ENCODE data around the gene ITGB1. TPM values are rescaled to one million over a fixed set of nuclear protein-coding genes. Genes with fewer than 3 reads are reported as not detected.
"Not testable (repeated sequence)": the region's sequence is repeated elsewhere in the genome, so short reads cannot be mapped to it uniquely, and the experiment has no call there.

Gene ITGB1
- total RNA-seq, 2 donors from 2014 or later = 392 to 428 TPM

DNA sequence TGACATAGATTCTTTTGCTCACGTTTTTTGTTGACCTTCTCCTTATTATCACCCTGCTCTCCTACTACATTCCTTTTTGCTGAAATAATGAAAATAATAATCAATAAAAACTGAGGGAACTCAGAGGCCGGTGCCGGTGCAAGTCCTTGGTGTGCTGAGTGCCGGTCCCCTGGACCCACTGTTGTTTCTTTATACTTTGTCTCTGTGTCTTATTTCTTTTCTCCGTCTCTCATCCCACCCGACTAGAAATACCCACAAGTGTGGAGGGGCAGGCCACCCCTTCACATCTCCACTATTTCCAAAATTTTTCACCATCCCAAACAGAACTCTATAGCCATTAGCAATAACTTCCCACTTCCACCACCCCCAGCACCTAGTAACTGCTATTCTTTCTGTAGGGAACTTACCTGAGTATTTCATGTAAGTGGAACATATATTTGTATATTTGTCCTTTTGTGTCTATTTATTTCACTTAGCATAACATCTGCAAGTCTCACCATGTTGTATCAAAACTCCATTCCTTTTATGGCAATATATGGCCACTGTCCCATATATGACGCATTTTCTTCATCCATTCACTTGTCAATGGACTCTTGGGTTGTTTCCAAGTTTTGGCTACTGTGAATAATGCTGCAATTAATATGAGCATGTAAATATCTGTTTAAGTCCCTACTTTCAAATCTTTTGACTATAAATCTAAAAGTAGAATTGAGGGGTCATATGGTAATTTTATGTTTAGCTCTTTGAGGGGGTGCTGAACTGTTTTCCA lies 62.6 kb downstream of the ITGB1 start:
- Mint-ChIP-seq H3K27ac (peak overlapping the region; percentile 77), H3K36me3 (ENCODE audit: low read depth) (peaks cover 10% of the 10 kb centered on the region), H3K4me1 (peaks cover 17% of the 10 kb centered on the region), H3K4me3 (peak overlapping the region; percentile 2)
- H3K27me3 Mint-ChIP-seq; ATAC-seq; H3K9me3 ChIP-seq (ENCODE audit: control insufficient read depth, low read length, poor library complexity, severe bottlenecking); DNase-seq: not testable (repeated sequence)

DNA sequence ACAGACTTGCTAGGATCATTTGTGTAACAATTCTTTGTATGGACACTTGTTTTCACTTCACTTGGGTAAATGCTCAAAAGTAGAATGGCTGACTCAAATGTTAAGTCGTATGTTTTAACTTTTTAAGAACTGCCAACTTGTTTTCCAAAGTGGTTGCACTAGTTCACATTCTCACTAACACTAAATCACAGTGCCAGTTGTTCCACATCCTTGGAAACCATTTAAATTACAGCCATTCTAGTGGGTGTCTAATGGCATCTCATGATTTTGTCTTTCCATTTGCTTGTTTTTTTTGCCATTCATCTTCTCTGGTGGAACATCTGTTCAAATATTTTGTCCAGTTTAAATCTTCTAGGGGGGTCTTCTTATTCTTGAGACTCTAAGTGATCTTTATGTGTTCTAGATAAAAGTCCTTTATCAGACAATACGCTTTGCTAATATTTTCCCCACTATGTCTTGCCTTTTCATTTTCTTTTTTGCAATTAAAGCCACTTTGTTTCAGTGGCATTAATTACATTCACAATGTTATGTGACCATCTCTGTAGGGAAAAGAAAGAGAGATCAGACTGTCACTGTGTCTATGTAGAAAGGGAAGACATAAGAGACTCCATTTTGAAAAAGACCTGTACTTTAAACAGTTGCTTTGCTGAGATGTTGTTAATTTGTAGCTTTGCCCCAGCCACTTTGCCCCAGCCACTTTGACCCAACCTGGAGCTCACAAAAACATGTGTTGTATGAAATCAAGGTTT lies 63.9 kb downstream of the ITGB1 start:
- peaks cover 24% of the 10 kb centered on the region for H3K4me1 Mint-ChIP-seq
- DNase-seq = no peak
- H3K9me3 ChIP-seq (ENCODE audit: control insufficient read depth, low read length, poor library complexity, severe bottlenecking) = no peaks in the 10 kb centered on the region
- H3K27me3 Mint-ChIP-seq = no peaks in the 10 kb centered on the region
- H3K4me3 Mint-ChIP-seq = peak overlapping the region; percentile 12
- peak overlapping the region; percentile 66 for H3K27ac Mint-ChIP-seq
- peaks cover 10% of the 10 kb centered on the region for H3K36me3 Mint-ChIP-seq (ENCODE audit: low read depth)
- no peak for ATAC-seq

DNA sequence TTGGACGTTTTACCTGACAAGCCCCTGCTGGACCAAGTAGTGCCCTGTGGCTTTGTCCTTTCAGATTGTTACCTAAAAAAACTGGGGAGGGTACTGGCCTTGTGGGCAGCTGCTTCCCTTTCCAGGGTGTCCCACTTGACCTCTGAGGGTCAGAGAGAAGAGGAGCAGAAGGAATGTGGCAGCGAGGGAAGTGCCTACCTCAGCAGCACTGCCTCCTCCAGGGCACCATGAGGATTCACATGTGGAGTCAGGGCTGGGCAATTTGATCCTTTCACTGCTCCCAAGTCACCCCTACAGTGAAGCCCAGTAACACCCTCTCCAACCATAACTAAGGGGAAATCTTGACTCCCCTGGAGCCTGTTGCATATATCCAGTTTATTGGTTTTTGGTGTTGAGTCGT lies 64.6 kb downstream of the ITGB1 start:
- no peaks in the 10 kb centered on the region for H3K9me3 ChIP-seq (ENCODE audit: control insufficient read depth, low read length, poor library complexity, severe bottlenecking)
- DNase-seq (no peak), ATAC-seq (no peak)
- Mint-ChIP-seq H3K4me3 (no peak overlapping the region), H3K4me1 (peaks cover 24% of the 10 kb centered on the region), H3K27ac (peak overlapping the region; percentile 66), H3K36me3 (ENCODE audit: low read depth) (peaks cover 10% of the 10 kb centered on the region), H3K27me3 (no peaks in the 10 kb centered on the region)

GRCh38 chr10:32891261-32891660 lies 66.8 kb downstream of the ITGB1 start:
- Mint-ChIP-seq H3K4me3 (no peak overlapping the region), H3K4me1 (peaks cover 20% of the 10 kb centered on the region), H3K36me3 (ENCODE audit: low read depth) (peaks cover 3% of the 10 kb centered on the region), H3K27me3 (no peaks in the 10 kb centered on the region), H3K27ac (peak overlapping the region; percentile 54)
- DNase-seq (no peak), ATAC-seq (peak; percentile 16)
- no peaks in the 10 kb centered on the region for H3K9me3 ChIP-seq (ENCODE audit: control insufficient read depth, low read length, poor library complexity, severe bottlenecking)

DNA sequence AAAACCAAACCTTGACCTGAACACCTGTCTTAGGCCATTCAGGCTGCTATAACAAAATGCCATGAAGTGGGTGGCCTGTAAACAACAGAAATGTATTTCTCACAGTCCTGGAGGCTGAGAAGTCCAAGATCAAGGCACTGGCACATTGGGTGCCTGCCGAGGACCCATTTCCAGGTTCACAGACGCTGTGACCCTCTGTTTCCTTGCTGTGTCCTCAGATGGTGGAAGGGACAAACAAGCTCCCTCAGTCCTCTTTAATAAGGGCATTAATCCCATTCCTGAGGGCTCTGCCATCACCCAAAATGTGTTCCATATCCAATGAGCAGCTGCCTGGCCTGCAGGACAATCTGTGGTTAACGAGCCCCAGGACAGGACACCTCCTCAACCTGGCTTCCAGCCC lies 67.6 kb downstream of the ITGB1 start:
- ATAC-seq = no peak
- Mint-ChIP-seq H3K36me3 (ENCODE audit: low read depth) (peaks cover 2% of the 10 kb centered on the region), H3K4me3 (no peak overlapping the region), H3K4me1 (peaks cover 19% of the 10 kb centered on the region), H3K27ac (peak overlapping the region; percentile 67), H3K27me3 (no peaks in the 10 kb centered on the region)
- no peak for DNase-seq
- H3K9me3 ChIP-seq (ENCODE audit: control insufficient read depth, low read length, poor library complexity, severe bottlenecking) = no peaks in the 10 kb centered on the region

GRCh38 chr10:32889631-32890212 lies 68.3 kb downstream of the ITGB1 start:
- no peak for ATAC-seq
- no peak for DNase-seq
- H3K4me1 Mint-ChIP-seq = peaks cover 17% of the 10 kb centered on the region
- peak overlapping the region; percentile 43 for H3K27ac Mint-ChIP-seq
- H3K27me3 Mint-ChIP-seq = no peaks in the 10 kb centered on the region
- H3K36me3 Mint-ChIP-seq (ENCODE audit: low read depth) = no peaks in the 10 kb centered on the region
- no peak overlapping the region for H3K4me3 Mint-ChIP-seq
- no peaks in the 10 kb centered on the region for H3K9me3 ChIP-seq (ENCODE audit: control insufficient read depth, low read length, poor library complexity, severe bottlenecking)

GRCh38 chr10:32888161-32888927 lies 69.7 kb downstream of the ITGB1 start:
- no peaks in the 10 kb centered on the region for H3K36me3 Mint-ChIP-seq (ENCODE audit: low read depth)
- H3K27ac Mint-ChIP-seq = no peak overlapping the region
- ATAC-seq (no peak), DNase-seq (no peak)
- H3K4me3 Mint-ChIP-seq = no peak overlapping the region
- no peaks in the 10 kb centered on the region for H3K27me3 Mint-ChIP-seq
- no peaks in the 10 kb centered on the region for H3K9me3 ChIP-seq (ENCODE audit: control insufficient read depth, low read length, poor library complexity, severe bottlenecking)
- peaks cover 15% of the 10 kb centered on the region for H3K4me1 Mint-ChIP-seq

DNA sequence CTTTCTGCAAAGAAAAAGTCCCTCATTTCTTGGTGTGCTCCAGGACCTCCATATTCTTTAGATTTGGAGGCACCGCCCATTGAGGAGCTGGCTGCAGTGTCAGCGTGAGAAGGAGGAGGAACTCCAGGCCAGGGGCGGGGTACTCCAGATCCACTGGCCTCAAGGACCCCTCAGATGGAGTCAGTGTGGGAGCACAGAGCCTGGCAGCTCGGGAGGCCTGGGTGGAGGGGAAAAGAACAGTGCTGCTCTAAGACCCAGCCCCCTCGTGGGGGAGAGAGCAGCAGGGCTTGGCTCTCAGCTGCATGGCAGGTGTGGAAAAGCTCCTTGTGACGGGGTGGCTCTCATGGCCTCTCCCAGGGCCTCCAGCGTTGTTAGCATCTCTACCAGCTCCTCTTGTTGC lies 70.5 kb downstream of the ITGB1 start:
- Mint-ChIP-seq H3K36me3 (ENCODE audit: low read depth) (no peaks in the 10 kb centered on the region), H3K4me3 (no peak overlapping the region), H3K27ac (no peak overlapping the region), H3K4me1 (peaks cover 14% of the 10 kb centered on the region), H3K27me3 (no peaks in the 10 kb centered on the region)
- ATAC-seq (no peak), DNase-seq (no peak)
- no peaks in the 10 kb centered on the region for H3K9me3 ChIP-seq (ENCODE audit: control insufficient read depth, low read length, poor library complexity, severe bottlenecking)

DNA sequence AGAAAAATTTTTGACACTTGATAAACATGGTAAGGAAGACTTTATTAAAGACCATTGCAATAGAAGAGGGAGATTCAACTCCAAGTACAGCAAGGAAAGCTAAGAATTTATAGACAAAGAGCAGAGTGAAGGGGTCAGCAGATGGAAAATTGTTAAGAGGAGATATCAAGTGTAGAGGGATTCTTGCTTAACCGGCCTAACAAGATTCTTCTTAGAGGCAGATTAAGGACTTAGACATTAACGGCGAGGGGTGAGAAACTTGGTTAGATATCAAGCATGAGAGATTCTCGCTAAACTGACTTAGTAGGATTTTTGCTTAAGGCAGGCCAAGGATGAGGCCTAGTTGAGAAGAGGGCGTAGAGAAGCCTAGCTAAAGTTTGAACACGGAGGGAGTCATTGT lies 76.0 kb downstream of the ITGB1 start:
- Mint-ChIP-seq H3K4me1 (no peaks in the 10 kb centered on the region), H3K27ac (no peak overlapping the region), H3K4me3 (no peak overlapping the region), H3K27me3 (no peaks in the 10 kb centered on the region), H3K36me3 (ENCODE audit: low read depth) (no peaks in the 10 kb centered on the region)
- no peaks in the 10 kb centered on the region for H3K9me3 ChIP-seq (ENCODE audit: control insufficient read depth, low read length, poor library complexity, severe bottlenecking)
- DNase-seq = no peak
- ATAC-seq = no peak

DNA sequence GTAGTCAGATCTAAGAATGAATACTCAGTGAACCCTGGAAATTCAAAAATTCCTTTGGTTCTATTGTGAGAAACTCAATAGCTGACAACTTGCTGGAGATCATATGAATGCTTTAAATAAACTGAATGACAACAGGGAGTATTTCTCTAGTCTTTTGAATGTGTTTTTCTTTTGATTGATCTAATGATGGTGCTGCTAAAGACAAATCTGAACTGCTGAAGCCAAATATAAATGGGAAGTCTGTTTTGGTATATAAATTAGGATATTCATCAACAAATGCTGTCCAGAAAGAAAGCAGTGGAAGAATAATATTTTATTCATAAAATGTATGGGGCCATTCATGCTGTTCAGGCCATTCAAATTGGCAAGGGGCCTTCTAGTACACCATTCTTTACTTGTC lies 79.4 kb downstream of the ITGB1 start:
- H3K27ac Mint-ChIP-seq = no peak overlapping the region
- ATAC-seq (no peak), DNase-seq (no peak)
- no peaks in the 10 kb centered on the region for H3K9me3 ChIP-seq (ENCODE audit: control insufficient read depth, low read length, poor library complexity, severe bottlenecking)
- no peak overlapping the region for H3K4me3 Mint-ChIP-seq
- no peaks in the 10 kb centered on the region for H3K4me1 Mint-ChIP-seq
- H3K36me3 Mint-ChIP-seq (ENCODE audit: low read depth) = no peaks in the 10 kb centered on the region
- H3K27me3 Mint-ChIP-seq = no peaks in the 10 kb centered on the region

- H3K27me3 Mint-ChIP-seq = no peaks in the 10 kb centered on the region
Observed at GRCh38 chr10:32877915-32878314, 80.1 kb downstream of the ITGB1 start.

GRCh38 chr10:32865170-32865569 lies 92.9 kb downstream of the ITGB1 start:
- Mint-ChIP-seq H3K27me3 (no peaks in the 10 kb centered on the region), H3K36me3 (ENCODE audit: low read depth) (no peaks in the 10 kb centered on the region), H3K27ac (no peak overlapping the region), H3K4me1 (no peaks in the 10 kb centered on the region), H3K4me3 (no peak overlapping the region)
- H3K9me3 ChIP-seq (ENCODE audit: control insufficient read depth, low read length, poor library complexity, severe bottlenecking) = no peaks in the 10 kb centered on the region
- ATAC-seq = no peak
- DNase-seq = no peak

More at GRCh38 chr10:32877915-32878314, 80.1 kb downstream of the ITGB1 start:
- Mint-ChIP-seq H3K27ac (no peak overlapping the region), H3K4me3 (no peak overlapping the region), H3K36me3 (ENCODE audit: low read depth) (no peaks in the 10 kb centered on the region), H3K4me1 (no peaks in the 10 kb centered on the region)
- DNase-seq = no peak
- no peak for ATAC-seq
- no peaks in the 10 kb centered on the region for H3K9me3 ChIP-seq (ENCODE audit: control insufficient read depth, low read length, poor library complexity, severe bottlenecking)

DNA sequence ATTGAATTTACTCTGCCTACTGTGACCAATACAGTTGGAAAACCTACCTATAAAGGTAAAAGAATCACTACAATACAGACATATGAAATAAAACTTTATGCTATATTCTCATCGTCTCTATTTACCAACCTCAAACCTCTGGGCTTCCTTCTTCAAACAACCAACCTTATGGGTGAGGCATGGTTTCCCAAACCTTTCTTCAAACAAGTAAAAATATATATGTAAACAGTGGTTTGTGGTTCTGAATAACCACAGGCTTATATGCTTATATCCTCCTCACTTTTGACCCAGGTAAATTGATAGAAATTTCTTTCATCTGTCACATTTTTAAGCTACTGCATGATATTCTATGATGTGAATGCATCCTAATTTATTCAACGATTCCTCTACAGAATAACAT lies 103.6 kb downstream of the ITGB1 start:
- Mint-ChIP-seq H3K4me1 (peaks cover 8% of the 10 kb centered on the region), H3K4me3 (no peak overlapping the region), H3K36me3 (ENCODE audit: low read depth) (no peaks in the 10 kb centered on the region), H3K27me3 (no peaks in the 10 kb centered on the region), H3K27ac (no peak overlapping the region)
- DNase-seq (no peak), ATAC-seq (no peak)
- no peaks in the 10 kb centered on the region for H3K9me3 ChIP-seq (ENCODE audit: control insufficient read depth, low read length, poor library complexity, severe bottlenecking)

Data from T-helper 17 cell (primary cell).